Stimulated activated naive CD8-positive, alpha-beta T cell treated with anti-CD3 and anti-CD28 coated beads, Interleukin-15, Interleukin-2, amounts not matched to agents 100 ng/mL and 50 ng/mL, for 24 hours (primary cell): ENCODE measurements around the gene FNBP1.
A peak's percentile ranks its signal among the peaks of the same experiment; 100 is the strongest.

Experiments
- H3K27ac Mint-ChIP-seq: one replicate; pipeline ENCODE4 v1.8.0; 2021; ENCODE audit warnings: mild to moderate bottlenecking, mixed read lengths
- H3K27me3 Mint-ChIP-seq: one replicate; pipeline ENCODE4 v1.8.0; 2021; ENCODE audit warnings: mixed read lengths
- H3K36me3 Mint-ChIP-seq: one replicate; pipeline ENCODE4 v1.8.0; 2021; ENCODE audit warnings: low read depth, mixed read lengths
- H3K4me1 Mint-ChIP-seq: one replicate; pipeline ENCODE4 v1.8.0; 2021; ENCODE audit warnings: low read depth, mixed read lengths
- H3K4me3 Mint-ChIP-seq: one replicate; pipeline ENCODE4 v1.8.0; 2021; ENCODE audit warnings: mild to moderate bottlenecking, mixed read lengths
- H3K9me3 Mint-ChIP-seq: one replicate; pipeline ENCODE4 v1.8.0; 2021; ENCODE audit warnings: mixed read lengths

FNBP1 gene

DNA sequence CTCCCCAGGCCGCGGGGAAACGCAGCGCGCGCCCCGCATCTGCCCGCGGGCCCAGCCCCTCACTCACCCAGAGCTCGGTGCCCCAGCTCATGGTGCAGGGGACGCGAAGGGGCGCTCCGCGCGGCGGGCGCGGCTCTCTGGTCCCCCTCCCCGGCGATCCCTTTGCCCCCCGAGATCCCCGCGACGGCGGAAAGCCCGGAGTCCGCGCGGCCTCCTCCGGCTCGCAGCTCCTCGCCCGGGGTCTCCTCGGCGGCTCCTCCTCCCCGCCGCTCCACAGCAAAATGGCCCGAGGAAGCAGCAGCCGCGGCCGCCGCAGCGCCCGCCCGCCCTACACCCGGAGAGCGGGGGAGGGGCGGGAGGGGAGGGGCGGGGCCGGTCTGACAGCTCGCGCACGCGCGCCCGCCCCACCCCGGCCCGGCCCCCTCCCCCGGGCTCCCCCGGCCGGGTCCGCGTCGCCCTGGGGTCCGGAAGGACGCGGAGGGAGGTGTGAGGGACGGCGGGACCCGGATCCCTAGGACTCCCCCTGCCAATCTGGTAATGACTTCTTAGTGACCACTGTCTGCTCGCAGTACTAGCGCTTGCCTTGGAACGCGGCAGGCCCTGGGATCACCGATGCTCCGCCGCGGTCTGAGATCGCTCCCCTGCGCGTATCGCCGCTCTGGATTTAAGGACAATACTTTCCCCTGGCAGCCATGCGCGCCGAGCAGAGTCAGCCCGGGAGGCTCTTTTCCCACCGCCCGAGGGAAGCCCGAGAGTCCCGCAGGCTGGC lies at the start of gene FNBP1:
Gene FNBP1, minus strand, starts transcription at position 305 of the 769 bp plus-strand sequence. Its CDS starts 214 bp downstream, at position 91.
- no peaks in the 10 kb centered on the region for H3K27me3 Mint-ChIP-seq
- H3K9me3 Mint-ChIP-seq: no peaks in the 10 kb centered on the region
- peak within 1 kb of the TSS; percentile 96 for H3K4me3 Mint-ChIP-seq
- H3K36me3 Mint-ChIP-seq: peaks cover 14% of the 10 kb centered on the region
- peaks cover 49% of the 10 kb centered on the region for H3K4me1 Mint-ChIP-seq
- peak within 1 kb of the TSS; percentile 95 for H3K27ac Mint-ChIP-seq

DNA sequence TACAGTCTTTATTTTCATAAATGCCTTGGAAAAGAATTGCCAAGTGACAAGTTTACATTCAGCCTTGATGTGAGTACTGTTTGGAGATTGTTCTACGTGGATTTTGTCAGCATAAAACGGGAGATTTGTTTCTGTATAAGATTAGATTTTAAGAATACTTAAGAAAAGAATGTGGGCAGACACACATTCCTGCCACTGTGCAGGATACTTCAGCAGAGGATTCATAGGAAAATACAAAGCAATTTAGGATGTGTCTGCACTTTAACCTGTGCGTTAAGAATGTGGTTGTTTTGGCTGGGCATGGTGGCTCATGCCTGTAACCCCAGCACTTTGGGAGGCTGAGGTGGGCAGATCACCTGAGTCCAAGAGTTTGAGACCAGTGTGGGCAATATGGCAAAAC lies 47.9 kb upstream of the FNBP1 start:
- H3K9me3 Mint-ChIP-seq: no peaks in the 10 kb centered on the region
- H3K27me3 Mint-ChIP-seq: no peaks in the 10 kb centered on the region
- peaks cover 55% of the 10 kb centered on the region for H3K36me3 Mint-ChIP-seq
- no peak overlapping the region for H3K27ac Mint-ChIP-seq
- peaks cover 10% of the 10 kb centered on the region for H3K4me1 Mint-ChIP-seq
- no peak overlapping the region for H3K4me3 Mint-ChIP-seq

DNA sequence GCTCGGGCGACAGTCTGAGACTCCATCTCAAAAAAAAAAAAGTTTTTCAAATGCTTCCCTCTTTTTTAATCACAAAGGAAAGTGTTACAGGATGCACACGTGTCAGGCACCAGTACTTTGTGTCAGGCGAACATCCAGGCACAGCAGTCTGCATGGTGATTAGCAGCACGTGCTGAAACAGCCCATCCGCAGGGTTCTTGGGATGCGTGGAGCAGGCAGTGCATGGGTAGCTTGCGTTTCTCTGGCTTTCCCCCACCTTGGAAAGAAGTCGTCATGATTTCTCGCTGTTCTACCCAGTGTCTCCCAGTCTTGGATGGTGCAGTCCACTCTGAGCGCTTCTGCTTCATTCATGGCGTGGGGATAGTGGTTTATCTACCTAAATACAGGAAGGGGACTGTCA lies 46.2 kb upstream of the FNBP1 start:
- H3K36me3 Mint-ChIP-seq: peaks cover 50% of the 10 kb centered on the region
- H3K4me3 Mint-ChIP-seq: no peak overlapping the region
- H3K27ac Mint-ChIP-seq: no peak overlapping the region
- H3K27me3 Mint-ChIP-seq: no peaks in the 10 kb centered on the region
- no peaks in the 10 kb centered on the region for H3K9me3 Mint-ChIP-seq
- H3K4me1 Mint-ChIP-seq: no peaks in the 10 kb centered on the region

DNA sequence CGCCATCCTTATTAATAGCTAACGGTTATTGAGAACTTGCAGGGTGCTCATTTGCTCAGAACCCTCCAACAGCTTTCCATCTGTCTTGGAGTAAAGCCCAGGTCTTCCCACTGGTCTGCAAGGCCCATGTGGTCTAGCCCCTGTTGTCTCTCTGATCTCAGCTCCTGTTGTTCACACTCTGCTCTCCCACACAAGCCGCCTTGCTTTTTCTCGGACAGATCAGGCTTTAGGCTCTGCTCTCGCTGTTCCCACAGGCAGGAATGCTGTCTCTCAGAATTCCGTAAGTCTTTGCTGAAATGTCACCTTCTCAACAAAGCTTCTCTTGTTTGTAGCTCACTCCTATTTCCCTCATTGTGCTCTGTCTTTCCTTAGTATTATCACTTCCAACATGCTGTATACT lies 45.1 kb upstream of the FNBP1 start:
- peaks cover 52% of the 10 kb centered on the region for H3K36me3 Mint-ChIP-seq

DNA sequence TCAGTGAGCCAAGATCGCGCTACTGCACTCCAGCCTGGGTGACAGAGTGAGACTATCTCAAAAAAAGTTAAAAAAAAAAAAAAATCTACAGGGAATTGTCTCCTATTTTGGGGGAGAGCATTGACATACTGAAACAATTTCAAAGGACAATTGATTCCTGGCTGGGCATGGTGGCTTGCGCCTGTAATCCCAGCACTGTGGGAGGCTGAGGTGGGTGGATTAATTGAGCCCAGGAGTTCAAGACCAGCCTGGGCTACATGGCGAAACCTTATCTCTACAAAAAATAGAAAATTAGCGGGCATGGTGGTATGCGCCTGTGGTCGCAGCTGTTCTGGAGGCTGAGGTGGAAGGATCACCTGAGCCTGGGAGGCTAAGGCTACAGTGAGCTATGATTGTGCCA lies 41.3 kb upstream of the FNBP1 start:
- H3K27me3 Mint-ChIP-seq: no peaks in the 10 kb centered on the region
- no peak overlapping the region for H3K4me3 Mint-ChIP-seq
- H3K9me3 Mint-ChIP-seq: no peaks in the 10 kb centered on the region
- no peaks in the 10 kb centered on the region for H3K4me1 Mint-ChIP-seq
- H3K27ac Mint-ChIP-seq: peak overlapping the region; percentile 14
- H3K36me3 Mint-ChIP-seq: peaks cover 56% of the 10 kb centered on the region

More for the DNA sequence above, 45.1 kb upstream of the FNBP1 start:
- Mint-ChIP-seq H3K27me3 (no peaks in the 10 kb centered on the region), H3K9me3 (no peaks in the 10 kb centered on the region), H3K4me3 (no peak overlapping the region), H3K27ac (no peak overlapping the region), H3K4me1 (no peaks in the 10 kb centered on the region)

DNA sequence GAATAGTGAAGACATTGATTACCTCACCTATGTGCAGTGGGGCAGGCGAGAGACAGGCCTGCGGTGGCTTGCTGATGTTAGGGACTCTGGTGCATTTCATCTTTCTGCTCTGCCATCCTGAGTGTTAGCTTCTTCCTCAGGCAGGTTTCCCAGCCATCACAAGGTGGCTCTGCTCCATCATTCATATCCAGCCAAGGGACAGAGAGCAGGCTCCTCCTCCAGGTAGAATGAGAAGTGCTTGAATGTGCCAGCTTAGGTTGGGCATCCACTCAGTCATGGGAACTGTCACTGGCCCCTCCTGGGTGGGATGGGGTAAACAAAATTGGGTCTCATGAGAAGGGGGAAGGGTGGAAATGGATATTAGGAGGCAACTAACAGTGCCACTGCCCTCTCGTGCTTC lies 35.6 kb upstream of the FNBP1 start:
- no peaks in the 10 kb centered on the region for H3K27me3 Mint-ChIP-seq
- H3K9me3 Mint-ChIP-seq: no peaks in the 10 kb centered on the region
- peaks cover 58% of the 10 kb centered on the region for H3K36me3 Mint-ChIP-seq
- H3K4me3 Mint-ChIP-seq: no peak overlapping the region
- H3K27ac Mint-ChIP-seq: no peak overlapping the region
- peaks cover 9% of the 10 kb centered on the region for H3K4me1 Mint-ChIP-seq

DNA sequence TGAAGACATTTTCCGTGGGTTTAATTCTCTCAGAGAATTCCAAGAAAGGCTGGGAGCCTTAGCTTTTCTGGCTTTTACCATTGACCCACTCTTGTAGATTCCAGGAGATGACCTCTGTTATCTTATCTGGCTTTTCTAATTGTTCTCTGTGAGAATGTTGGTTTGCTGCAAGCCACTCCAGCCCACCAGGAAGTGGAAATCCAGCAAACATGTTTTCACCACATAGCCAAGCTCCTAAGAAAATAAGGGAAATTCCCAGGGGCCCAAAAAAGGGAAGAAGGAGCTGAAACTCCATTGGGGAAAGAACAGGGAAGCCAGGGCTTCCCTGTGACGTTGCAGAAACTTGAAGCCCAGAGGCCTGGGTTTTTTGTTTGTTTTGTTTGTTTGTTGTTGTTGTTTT lies 30.4 kb upstream of the FNBP1 start:
- Mint-ChIP-seq H3K4me3 (no peak overlapping the region), H3K27me3 (no peaks in the 10 kb centered on the region), H3K27ac (no peak overlapping the region), H3K36me3 (peaks cover 22% of the 10 kb centered on the region), H3K4me1 (peaks cover 35% of the 10 kb centered on the region), H3K9me3 (no peaks in the 10 kb centered on the region)

DNA sequence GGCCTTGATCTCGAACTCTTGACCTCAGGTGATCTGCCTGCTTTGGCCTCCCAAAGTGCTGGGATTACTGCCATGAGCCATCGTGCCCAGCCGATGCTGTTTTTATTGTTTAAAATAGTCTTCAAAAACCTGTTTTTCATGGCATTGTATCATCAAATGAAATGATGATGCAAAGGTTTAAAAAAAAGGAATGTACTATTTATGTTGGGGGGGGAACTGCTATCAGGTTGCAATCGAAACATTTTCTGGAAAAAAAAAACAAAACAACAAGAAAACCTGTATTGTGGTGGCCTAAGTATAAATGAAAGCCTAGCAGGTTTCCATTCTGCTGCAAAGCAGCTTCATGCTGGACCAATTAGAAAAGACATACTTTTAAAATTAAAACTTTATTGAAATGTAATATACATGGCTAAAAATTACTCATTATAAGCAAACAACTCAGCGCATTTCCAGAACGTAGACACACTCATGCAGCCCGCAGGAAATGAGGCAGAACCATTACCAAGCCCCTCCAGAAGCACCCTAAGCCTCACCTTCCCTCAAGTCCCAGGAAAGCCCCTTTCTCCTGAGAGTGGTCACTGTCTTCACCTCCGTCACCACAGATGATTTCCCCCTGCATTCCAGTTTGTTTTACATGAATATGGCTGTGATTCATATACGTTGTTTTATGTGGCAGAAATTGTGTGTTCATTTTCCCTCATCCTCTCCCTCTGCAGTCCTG lies 29.7 kb upstream of the FNBP1 start:
- no peak overlapping the region for H3K4me3 Mint-ChIP-seq
- no peaks in the 10 kb centered on the region for H3K9me3 Mint-ChIP-seq
- peaks cover 40% of the 10 kb centered on the region for H3K4me1 Mint-ChIP-seq
- peaks cover 17% of the 10 kb centered on the region for H3K36me3 Mint-ChIP-seq
- no peaks in the 10 kb centered on the region for H3K27me3 Mint-ChIP-seq
- H3K27ac Mint-ChIP-seq: peak overlapping the region; percentile 76

DNA sequence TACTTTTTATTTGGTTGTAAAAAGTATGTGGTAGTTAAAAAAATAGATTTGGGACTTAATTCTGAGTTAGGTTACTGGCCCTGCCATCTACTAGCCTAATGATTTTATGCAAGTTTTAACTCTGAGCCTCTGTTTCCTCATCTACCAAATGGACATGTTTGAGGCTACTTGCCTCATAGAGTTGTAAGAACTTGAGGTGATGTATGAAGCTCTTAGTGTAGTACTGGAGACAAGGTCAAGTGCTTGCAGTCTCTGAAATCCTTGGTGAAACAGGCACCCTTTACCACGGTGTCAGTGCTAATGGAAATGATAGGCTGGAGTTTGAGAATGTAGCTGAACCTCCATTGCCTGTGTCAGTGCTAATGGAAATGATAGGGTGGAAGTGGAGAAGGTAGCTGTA lies 26.1 kb upstream of the FNBP1 start:
- Mint-ChIP-seq H3K36me3 (peaks cover 3% of the 10 kb centered on the region), H3K4me1 (peaks cover 32% of the 10 kb centered on the region), H3K9me3 (no peaks in the 10 kb centered on the region), H3K27me3 (no peaks in the 10 kb centered on the region), H3K4me3 (no peak overlapping the region), H3K27ac (no peak overlapping the region)

DNA sequence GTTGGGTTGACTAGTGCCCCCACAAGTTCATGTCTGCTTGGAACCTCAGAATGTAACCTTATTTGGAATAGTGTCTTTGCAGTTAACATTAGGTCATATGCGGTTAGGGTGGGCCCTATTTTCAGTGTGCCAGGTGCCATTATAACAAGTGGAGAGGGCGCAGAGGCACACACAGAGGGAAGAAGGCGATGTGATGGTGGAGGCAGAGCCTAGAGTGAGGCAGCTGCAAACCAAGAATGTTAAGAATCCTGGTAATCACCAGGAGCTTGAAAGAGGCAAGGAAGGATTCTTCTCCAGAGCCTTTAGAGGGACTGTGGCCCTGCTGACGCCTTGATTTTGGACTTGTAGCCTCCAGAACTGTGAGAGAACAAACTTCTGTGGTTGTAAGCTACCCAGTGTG lies 21.6 kb upstream of the FNBP1 start:
- H3K36me3 Mint-ChIP-seq: peaks cover 11% of the 10 kb centered on the region
- no peak overlapping the region for H3K4me3 Mint-ChIP-seq
- no peak overlapping the region for H3K27ac Mint-ChIP-seq
- H3K9me3 Mint-ChIP-seq: no peaks in the 10 kb centered on the region
- H3K27me3 Mint-ChIP-seq: no peaks in the 10 kb centered on the region
- H3K4me1 Mint-ChIP-seq: peaks cover 31% of the 10 kb centered on the region

DNA sequence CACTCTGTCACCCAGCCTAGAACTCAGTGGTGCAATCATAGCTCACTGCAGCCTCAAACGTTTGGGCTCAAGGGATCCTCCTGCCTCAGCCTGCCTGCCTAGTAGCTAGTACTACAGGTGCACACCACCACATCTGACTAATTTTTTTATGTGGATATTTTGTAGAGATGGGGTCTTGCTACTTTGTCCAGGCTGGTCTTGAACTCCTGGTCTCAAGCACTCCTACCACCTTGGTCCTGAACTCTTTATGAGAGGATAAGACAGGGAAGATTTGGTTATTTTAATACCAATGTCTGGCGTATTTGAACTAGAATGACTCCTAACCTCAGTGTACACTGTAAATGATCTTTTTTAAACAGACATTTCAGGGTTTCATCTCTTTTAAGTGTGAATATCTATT lies 19.8 kb upstream of the FNBP1 start:
- Mint-ChIP-seq H3K4me3 (no peak overlapping the region), H3K27ac (peak overlapping the region; percentile 1), H3K4me1 (peaks cover 22% of the 10 kb centered on the region), H3K9me3 (no peaks in the 10 kb centered on the region), H3K27me3 (no peaks in the 10 kb centered on the region), H3K36me3 (peaks cover 21% of the 10 kb centered on the region)

DNA sequence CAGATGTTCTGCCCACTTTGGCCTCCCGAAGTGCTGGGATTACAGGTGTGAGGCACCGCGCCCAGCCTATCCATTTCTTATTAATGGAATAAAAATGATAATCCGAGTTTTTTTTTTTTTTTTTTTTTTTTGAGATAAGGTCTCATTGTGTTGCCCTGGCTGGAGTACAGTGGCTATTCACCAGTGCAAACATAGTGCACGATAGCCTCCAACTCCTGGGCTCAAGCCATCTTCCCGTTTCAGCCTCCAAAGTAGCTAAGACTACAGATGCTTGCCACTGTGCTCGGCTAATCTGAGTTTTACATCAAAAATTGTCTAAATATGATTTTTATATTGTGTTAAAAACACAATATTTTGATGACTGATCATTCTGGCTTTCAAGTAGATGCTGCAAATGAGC lies 17.3 kb upstream of the FNBP1 start:
- Mint-ChIP-seq H3K4me1 (peaks cover 27% of the 10 kb centered on the region), H3K27ac (no peak overlapping the region), H3K9me3 (no peaks in the 10 kb centered on the region)

DNA sequence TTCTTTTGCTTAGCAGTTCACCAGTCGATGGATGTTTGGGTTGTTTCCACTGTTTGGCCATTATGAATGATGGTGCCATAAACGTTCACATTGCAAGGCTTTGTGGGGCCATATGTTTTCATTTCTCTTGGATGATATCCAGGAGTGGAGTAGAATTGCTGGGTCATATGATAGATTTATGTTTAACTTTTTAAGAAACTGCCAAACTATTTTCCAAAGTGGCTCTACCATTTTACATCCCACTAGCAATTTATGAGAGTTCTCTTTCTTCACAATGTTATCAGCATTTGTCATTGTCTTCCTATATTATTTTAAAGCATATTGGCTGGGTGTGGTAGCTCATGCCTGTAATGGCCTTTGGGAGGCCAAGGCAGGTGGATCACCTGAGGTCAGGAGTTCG lies 15.9 kb upstream of the FNBP1 start:
- Mint-ChIP-seq H3K4me3 (no peak overlapping the region), H3K4me1 (peaks cover 37% of the 10 kb centered on the region), H3K27ac (no peak overlapping the region), H3K27me3 (no peaks in the 10 kb centered on the region), H3K9me3 (no peaks in the 10 kb centered on the region), H3K36me3 (peaks cover 18% of the 10 kb centered on the region)

More for the DNA sequence above, 17.3 kb upstream of the FNBP1 start:
- peaks cover 18% of the 10 kb centered on the region for H3K36me3 Mint-ChIP-seq
- no peak overlapping the region for H3K4me3 Mint-ChIP-seq
- no peaks in the 10 kb centered on the region for H3K27me3 Mint-ChIP-seq

DNA sequence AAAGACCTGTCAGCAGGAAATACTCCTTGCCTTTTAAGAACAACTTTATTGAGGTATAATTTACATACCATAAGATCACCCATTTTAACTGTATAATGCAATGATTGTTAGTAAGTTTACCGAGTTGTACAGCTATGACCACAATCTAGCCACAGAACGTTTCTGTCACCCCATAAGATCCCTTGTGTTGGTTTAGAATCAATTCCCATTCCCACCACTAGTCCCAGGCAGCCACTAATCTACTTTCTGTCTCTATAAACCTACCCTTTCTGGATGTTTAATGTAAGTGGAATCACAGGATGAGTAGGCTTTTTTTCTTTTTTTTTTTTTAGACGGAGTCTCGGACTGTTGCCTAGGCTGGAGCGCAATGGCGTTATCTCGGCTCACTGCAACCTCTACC lies 15.2 kb upstream of the FNBP1 start:
- Mint-ChIP-seq H3K36me3 (peaks cover 18% of the 10 kb centered on the region), H3K4me1 (peaks cover 39% of the 10 kb centered on the region), H3K27me3 (no peaks in the 10 kb centered on the region), H3K4me3 (no peak overlapping the region), H3K27ac (peak overlapping the region; percentile 9), H3K9me3 (no peaks in the 10 kb centered on the region)

DNA sequence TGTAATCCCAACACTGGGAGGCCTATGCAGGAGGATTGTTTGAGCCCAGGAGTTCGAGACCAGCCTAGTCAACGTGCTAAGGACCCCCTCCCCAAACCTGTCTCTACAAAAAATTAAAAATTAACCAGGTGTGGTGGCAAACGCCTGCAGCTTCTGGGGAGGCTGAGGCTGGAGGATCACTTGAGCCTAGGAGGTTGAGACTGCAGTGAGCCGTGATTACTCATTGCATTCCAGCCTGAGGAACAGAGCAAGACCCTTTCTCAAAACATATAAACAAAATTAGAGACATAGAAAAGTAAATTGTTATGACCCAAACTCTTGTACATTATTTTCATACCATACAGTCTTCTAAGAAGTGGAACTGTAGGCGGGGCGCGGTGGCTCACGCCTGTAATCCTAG lies 11.8 kb upstream of the FNBP1 start:
- Mint-ChIP-seq H3K4me3 (peak overlapping the region; percentile 96), H3K27ac (peak overlapping the region; percentile 90), H3K36me3 (peaks cover 11% of the 10 kb centered on the region), H3K27me3 (no peaks in the 10 kb centered on the region), H3K9me3 (no peaks in the 10 kb centered on the region), H3K4me1 (peaks cover 52% of the 10 kb centered on the region)
